GM19240 (cell line): ENCODE data around the gene HOXD9.

ENCODE experiments used
- DNase-seq: peaks from one replicate; pipeline ENCODE4 v3.0.0; 2011; ENCODE audit warnings: low spot score; ENCODE audit not compliant: insufficient read length

Gene HOXD9

GRCh38 chr2:176098366-176099158 lies 24.0 kb upstream of the HOXD9 start:
- no peak for DNase-seq

DNA sequence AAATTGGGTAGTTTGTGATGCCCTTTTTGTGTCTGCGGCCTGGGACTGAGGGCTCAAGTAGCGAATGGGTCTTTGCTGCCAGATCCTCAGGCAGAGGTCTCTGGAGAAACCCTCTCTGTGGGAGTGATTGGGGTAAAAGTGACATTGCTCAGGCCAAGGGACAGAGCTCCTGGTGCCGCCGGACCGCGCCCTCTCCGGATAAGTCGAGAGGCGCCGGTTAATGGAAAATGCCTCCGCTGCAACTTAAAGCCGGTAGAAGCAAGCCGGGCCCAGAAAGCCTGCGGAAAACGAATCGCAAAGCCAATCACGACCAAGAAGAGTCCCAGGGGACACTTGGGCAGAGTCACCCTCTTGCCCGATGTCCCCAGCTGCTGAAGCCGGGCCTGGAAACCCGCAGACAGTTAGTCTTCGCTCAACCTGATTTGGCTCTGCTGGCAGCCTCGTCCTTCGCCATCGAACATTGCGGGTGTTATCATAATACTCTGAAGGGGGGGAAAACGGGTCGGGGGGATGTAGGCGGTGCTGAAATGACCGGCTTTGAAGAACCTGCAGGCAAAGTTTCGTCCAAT lies 23.3 kb upstream of the HOXD9 start:
- no peak for DNase-seq

DNA sequence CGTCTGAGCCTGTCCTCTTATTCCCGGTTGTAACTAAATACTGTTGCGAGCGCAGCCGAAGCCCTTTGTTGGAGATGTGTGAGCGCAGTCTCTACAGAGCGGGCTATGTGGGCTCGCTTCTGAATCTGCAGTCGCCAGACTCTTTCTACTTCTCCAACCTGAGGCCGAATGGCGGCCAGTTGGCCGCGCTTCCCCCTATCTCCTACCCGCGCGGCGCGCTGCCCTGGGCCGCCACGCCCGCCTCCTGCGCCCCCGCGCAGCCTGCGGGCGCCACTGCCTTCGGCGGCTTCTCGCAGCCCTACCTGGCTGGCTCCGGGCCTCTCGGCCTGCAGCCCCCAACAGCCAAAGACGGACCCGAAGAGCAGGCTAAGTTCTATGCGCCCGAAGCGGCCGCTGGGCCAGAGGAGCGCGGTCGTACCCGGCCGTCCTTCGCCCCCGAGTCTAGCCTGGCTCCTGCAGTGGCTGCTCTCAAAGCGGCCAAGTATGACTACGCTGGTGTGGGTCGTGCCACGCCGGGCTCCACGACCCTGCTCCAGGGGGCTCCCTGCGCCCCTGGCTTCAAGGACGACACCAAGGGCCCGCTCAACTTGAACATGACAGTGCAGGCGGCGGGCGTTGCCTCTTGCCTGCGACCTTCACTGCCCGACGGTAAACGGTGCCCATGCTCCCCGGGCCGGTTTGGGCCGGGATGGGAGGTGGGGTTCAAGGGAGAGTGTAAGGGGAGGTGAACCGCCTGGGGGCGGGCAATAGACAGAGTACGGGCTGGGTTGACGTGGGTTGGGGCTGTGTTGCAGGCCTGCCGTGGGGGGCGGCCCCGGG lies 22.6 kb upstream of the HOXD9 start, which contains the start of gene HOXD12:
Gene HOXD12 (plus strand): TSS at position 68 of the 819 bp plus-strand sequence. CDS start 7 bp downstream, at position 75.
- DNase-seq, result no peak

DNA sequence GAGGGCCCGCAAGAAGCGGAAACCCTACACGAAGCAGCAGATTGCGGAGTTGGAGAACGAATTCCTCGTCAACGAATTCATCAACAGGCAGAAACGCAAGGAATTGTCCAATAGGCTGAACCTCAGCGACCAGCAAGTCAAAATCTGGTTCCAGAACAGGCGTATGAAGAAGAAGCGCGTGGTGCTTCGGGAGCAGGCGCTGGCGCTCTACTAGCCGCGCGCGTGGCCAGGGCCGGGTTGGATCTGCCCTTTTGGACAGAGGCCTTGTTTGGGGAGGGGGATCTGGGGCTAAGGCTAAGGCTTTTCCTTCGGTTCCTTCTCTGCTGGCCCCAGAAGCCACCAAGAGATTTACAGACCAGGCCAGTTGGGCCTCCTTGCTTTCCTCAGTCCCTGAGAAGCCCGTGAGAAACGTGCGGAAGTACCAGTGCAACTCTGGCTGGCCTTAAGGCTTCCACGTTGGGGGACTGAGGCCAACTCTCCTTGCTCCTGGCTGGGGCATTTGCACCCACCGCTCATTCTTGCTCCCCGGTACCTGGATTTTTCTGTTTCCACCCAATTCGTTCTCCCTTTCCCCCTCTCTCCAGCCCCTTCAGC lies 21.9 kb upstream of the HOXD9 start:
- no peak for DNase-seq

DNA sequence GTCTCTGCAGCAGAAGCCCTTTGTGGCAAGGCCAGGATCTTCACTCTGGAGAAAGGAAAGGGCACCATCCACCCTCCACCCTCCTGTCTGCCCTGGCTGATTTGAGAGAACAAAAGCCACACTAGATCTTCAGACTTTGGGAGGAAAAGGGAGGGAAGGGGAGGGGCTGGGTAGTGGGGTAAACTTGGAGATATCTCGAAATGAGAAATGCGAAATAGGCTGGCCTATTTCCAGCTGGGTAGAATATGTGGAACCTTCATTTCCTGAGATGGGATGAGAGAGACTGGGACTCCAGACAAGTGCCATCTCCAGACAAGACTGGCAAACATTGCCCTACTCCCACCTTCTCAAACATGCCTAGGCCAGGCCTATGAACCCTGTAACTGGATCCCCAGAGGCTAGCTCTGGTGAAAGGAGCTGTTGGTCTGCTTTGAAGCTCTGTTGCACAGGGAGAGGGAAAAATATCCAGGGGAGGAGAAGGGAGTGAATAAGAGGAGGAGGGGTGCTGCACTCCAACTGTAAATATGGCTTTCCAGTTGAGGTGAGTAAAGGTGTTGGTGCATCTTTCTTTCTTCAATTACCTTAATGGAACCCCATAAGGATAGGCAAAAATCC lies 21.2 kb upstream of the HOXD9 start:
- no peak for DNase-seq

DNA sequence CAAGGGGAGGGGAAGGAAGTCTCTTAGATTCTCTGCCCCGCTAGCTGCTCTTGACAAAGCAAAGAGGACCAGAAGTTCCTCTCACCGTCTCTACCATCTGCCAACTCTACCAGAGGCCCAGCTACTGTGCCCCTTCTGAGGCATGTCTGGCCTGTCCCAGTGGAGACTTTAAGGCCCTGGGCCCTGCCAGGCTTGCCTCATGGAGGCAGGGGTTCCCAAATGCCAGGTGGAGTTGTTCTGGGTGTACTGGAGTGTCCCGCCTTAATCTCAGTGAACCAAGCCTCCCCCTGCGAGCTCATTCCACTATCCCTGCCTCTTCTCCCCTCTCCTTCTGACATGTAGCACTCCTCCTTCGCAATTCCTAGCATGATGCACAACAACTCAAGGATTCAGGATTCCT lies 20.7 kb upstream of the HOXD9 start:
- no peak for DNase-seq

DNA sequence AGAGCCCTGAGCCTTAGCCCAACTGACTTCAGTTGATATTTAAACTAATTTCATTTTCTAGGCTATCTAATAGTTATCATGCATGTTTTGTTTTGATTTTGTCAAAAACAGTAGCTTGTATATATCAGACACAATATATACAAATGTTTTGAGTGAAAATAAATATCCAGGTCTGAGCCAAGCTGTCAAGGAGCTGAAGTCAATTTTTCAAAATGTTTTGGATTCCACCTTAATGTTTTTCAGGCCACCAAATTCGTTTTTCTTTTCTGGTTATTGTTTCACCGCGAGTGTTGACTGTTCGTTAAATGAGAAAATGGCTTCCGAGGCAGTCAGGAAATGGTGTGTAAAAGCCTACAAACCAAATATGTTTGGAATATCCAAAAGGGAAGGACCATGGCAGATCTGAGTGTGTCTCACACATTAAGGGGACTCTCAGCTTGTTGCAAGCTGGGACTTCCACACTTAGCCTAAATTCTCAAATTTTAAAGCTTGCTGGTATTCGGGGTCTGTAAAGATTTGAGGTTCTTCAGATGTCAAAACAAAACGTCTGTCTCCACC lies 20.1 kb upstream of the HOXD9 start:
- DNase-seq, result no peak

GRCh38 chr2:176103194-176103593 lies 19.3 kb upstream of the HOXD9 start:
- DNase-seq, result no peak

DNA sequence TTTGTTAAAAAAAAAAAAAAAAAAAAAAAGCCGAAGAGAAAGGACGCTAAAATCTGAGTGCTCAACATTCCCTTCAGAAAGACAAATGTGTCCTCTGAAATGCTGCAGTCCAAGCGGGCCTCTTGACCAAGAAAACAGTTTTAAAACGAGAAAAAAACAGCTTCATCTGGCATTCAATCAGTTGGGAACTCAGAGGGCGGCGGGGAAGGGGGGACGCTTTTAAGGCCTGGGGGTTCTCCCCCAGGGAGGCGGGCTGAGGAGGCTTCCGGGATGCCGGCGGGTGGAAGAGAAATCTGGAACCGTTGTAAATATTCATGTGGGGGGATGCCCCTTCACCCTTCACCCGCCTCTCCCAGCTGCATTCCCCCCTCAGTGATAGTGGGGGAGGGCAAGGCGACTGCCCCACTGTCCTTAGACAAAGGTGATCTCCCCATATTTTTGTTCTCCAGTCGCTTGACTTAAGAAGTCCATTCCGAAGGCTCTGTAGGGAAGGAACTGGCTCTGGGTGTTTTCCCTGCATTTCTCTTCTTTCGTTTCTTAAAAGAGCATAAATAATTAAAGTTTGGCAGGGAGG lies 18.7 kb upstream of the HOXD9 start:
- DNase-seq, result no peak

DNA sequence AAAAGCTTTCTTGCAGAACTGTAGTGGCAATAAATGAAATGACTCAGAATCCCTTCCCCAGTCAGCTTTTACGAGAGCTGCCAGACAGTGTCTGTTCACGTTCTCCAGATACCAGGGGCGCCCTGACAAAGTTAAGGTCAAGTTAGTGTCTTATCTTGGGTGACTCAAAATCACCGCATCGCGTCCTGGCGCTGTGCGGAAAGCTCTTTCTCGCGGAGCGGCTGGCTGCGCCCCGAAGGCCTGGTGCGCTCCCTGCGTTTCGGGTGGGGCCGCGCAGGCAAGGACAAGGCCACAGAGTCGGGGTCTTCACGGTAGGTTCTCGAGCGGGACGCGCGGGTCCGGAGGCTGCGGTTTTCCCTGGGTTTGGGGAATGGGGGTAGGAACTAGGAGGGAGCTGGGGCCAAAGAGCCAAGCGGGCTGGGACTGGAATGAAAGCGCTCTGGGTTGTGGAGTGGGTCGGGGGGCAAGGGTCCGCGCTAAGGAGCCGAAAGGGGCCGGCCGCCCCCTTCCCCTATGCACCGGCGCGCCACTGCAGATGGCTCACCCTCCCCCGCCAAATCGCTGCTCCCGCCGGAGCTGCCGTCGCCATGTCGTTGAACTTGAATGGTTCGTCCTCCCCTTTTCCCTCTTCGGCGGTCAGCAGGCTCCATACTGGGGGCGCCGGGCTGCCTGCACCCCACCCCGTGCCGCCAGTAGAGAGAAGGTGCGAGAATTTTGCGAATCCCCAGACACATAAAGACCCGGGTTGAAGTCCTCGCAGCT lies 18.0 kb upstream of the HOXD9 start:
- no peak for DNase-seq

GRCh38 chr2:176105078-176105729 lies 17.3 kb upstream of the HOXD9 start:
- no peak for DNase-seq

GRCh38 chr2:176105730-176106580 lies 16.6 kb upstream of the HOXD9 start:
- DNase-seq, result no peak

- DNase-seq, result no peak
Measured at GRCh38 chr2:176106581-176107539, 15.7 kb upstream of the HOXD9 start, which contains the start of gene HOXD11. TSS of gene HOXD11 (plus strand) at chr2:176107280. CDS start at chr2:176107356, 76 bp downstream.

DNA sequence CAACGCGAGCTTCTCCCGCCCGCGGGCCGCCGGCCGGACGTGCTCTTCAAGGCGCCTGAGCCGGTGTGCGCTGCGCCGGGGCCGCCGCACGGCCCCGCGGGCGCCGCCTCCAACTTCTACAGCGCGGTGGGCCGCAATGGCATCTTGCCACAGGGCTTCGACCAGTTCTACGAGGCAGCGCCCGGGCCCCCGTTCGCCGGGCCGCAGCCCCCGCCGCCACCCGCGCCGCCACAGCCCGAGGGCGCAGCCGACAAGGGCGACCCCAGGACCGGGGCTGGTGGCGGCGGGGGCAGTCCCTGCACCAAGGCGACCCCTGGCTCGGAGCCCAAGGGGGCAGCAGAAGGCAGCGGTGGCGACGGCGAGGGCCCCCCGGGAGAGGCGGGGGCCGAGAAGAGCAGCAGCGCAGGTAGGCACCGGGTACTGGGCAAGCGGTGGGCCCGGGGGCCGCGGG lies 14.8 kb upstream of the HOXD9 start:
- DNase-seq, result no peak

DNA sequence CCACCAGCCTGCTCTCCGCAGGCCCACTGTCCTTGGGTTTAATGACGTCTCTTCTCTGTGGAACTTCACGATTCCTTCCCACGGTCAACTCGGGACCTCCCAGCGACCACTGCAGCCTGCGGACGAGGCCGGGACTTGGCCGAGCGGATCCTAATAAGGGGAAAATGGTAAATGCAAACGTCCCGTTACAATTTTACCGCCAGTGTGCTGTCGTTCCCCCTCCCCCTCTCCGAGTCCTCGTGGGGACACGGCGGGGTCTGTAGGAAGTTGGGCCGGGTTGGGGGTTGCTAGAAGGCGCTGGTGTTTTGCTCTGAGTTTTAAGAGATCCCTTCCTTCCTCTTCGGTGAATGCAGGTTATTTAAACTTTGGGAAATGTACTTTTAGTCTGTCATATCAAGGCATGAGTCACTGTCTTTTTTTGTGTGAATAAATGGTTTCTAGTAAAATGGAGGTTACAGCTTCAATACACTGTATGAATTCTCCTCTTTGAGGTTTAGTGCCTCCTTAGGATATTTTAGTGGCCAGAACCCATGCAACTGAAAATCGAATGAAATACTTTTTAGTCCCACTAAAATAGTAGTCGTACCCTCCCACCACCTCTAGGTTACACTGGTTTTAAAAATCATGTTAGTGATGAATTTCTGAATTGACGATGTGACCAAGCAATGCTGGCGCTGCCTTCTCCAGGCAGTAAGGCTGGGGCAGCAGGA lies 13.2 kb upstream of the HOXD9 start:
- no peak for DNase-seq

- no peak for DNase-seq
Measured at GRCh38 chr2:176109946-176110345, 12.6 kb upstream of the HOXD9 start.
